GM19238 (cell line): ENCODE results near the gene MSMB.
"Not testable (repeated sequence)": the region's sequence is repeated elsewhere in the genome, so short reads cannot be mapped to it uniquely, and the experiment has no call there.

Experiments
- DNase-seq: peaks from one replicate; pipeline ENCODE4 v3.0.0; 2011; ENCODE audit warnings: low spot score; ENCODE audit not compliant: insufficient read length

The MSMB gene

GRCh38 chr10:46006219-46006618 is 39.9 kb downstream of the MSMB start:
- no peak for DNase-seq

- DNase-seq: no peak
Observed at GRCh38 chr10:46005383-46005782, 40.7 kb downstream of the MSMB start.

GRCh38 chr10:46004963-46005362 is 41.1 kb downstream of the MSMB start:
- DNase-seq: no peak

- no peak for DNase-seq
Observed at GRCh38 chr10:46002916-46003693, 43.0 kb downstream of the MSMB start.

- DNase-seq: not testable (repeated sequence)
Observed at GRCh38 chr10:46002189-46002687, 43.8 kb downstream of the MSMB start.

- DNase-seq: no peak
Observed at GRCh38 chr10:46001187-46001756, 44.8 kb downstream of the MSMB start.

GRCh38 chr10:46000538-46000937 is 45.5 kb downstream of the MSMB start:
- no peak for DNase-seq

GRCh38 chr10:45999955-46000354 is 46.1 kb downstream of the MSMB start:
- not testable (repeated sequence) for DNase-seq

- DNase-seq: no peak
Observed at GRCh38 chr10:45997994-45998763, 47.9 kb downstream of the MSMB start.

- DNase-seq: no peak
Observed at GRCh38 chr10:45997557-45997956, 48.5 kb downstream of the MSMB start.

GRCh38 chr10:45985590-45985989 is 60.5 kb downstream of the MSMB start:
- DNase-seq: not testable (repeated sequence)

- DNase-seq: not testable (repeated sequence)
Observed at GRCh38 chr10:45984473-45984872, 61.6 kb downstream of the MSMB start.

GRCh38 chr10:45983538-45984186 is 62.4 kb downstream of the MSMB start:
- not testable (repeated sequence) for DNase-seq
